Measurements from ENCODE around the gene EMP1.
"Not testable (repeated sequence)": the region's sequence is repeated elsewhere in the genome, so short reads cannot be mapped to it uniquely, and the experiment has no call there.

Gene EMP1

DNA sequence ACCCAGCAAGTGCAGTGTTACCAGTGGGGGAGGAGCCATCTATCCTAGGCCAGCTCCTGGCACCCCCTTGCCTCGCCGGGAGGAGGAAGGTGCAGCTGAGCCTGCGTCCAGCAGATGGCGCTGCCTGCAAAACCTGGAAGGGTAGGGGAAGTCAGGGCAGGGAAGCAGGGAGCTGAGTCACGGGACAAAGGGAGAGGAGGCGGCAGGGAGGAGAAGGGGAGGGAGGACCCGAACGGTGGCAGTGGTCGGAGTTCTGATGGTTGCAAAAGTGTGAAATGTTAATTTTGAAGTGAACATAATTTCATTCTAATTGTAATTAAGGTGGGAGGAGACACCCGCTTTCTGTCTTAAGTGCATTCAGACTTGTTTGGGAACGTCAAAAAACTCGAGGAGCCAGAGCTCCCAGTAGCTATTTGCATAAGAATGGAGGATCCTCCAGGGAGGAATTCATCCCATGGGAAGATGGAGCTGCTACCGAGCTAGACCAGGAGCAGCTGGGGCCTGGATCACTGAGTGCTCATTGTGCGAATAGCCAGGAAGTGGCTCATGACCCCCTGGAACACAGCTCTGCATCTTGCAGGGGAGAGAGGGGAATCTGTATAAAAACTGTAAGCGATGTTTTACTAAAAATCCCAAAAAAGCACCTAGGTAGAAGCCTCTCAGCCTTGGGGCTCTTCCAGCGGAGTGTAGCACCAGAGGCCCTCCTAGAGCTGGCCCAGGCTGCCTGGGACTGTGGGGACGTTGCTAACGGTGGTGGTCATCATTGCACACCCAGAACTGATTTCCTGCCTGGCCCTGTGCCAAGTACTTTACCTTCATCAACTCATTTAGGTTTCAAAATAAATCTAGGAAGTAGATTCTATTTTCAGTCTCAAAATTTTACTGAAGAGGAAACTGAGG is 59.5 kb downstream of the EMP1 start:
- Histone ChIP-seq H3K4me3 (replicated peaks; ENCODE audit: low read depth, low read length) (no peak overlapping the region), H3K36me3 (ENCODE audit: control insufficient read depth, insufficient read depth, low read length) (no peaks in the 10 kb centered on the region), H3K27me3 (replicated peaks; ENCODE audit: control insufficient read depth, insufficient read depth, low read length) (no peaks in the 10 kb centered on the region; the same call in 1 of the 2 replicates)
- TF ChIP-seq, protein P1, sequence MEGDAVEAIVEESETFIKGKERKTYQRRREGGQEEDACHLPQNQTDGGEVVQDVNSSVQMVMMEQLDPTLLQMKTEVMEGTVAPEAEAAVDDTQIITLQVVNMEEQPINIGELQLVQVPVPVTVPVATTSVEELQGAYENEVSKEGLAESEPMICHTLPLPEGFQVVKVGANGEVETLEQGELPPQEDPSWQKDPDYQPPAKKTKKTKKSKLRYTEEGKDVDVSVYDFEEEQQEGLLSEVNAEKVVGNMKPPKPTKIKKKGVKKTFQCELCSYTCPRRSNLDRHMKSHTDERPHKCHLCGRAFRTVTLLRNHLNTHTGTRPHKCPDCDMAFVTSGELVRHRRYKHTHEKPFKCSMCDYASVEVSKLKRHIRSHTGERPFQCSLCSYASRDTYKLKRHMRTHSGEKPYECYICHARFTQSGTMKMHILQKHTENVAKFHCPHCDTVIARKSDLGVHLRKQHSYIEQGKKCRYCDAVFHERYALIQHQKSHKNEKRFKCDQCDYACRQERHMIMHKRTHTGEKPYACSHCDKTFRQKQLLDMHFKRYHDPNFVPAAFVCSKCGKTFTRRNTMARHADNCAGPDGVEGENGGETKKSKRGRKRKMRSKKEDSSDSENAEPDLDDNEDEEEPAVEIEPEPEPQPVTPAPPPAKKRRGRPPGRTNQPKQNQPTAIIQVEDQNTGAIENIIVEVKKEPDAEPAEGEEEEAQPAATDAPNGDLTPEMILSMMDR (IDR thresholded peaks at IDR 0.05; ENCODE audit: insufficient read depth, low read length, poor library complexity, severe bottlenecking) = peak; percentile 96
- DNase-seq (ENCODE audit: extremely low read depth, insufficient read length) = peak; percentile 56

DNA sequence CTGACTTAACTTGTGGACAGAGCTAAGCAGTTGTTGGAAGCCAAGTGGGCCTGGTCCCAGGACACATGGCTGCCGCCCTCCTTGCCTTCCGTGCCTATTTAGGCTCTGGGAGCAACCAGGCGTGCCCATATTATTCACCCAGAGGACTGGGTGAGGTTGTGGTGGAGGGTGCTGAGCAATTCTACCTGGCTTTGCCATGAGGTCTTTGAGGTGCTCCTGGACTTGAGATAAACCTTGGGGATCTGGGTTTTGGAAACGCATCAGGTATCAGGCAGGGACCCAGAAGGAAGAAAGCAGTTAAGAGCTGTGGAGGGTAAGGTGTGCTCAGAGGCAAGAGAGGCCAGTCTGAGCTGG is 60.1 kb downstream of the EMP1 start:
- H3K36me3 ChIP-seq (ENCODE audit: control insufficient read depth, insufficient read depth, low read length) = no peaks in the 10 kb centered on the region
- TF ChIP-seq, protein P1 (IDR thresholded peaks at IDR 0.05; ENCODE audit: insufficient read depth, low read length, poor library complexity, severe bottlenecking) = no peak
- no peaks in the 10 kb centered on the region; the same call in 1 of the 2 replicates for H3K27me3 ChIP-seq (replicated peaks; ENCODE audit: control insufficient read depth, insufficient read depth, low read length)
- no peak for DNase-seq (ENCODE audit: extremely low read depth, insufficient read length)
- no peak overlapping the region for H3K4me3 ChIP-seq (replicated peaks; ENCODE audit: low read depth, low read length)

DNA sequence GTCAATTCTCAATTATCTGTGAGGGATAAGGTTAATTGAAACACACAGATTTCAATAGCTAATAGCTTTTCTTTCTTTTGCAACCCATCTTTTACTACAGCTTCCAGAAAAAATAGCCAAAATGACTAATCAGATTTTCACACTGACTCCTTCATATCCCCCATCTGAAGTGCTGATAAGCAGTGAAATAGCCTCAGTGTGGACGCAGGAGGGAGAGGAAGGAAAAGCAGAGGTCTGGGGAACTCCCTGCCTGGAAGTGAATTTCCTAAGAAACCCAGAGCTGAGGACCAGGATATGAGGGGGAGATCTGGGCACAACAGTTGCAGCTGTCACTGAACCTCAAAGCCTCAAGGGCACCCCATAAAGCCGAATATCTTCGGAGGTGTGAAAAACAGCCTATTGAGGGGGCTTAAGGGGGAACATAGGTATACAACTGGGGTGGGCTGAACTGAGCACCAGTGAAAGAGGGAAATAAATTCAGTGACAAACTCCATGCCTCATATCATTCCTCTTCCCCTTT is 60.9 kb downstream of the EMP1 start:
- Histone ChIP-seq H3K27me3 (replicated peaks; ENCODE audit: control insufficient read depth, insufficient read depth, low read length) (no peaks in the 10 kb centered on the region; the same call in 1 of the 2 replicates), H3K4me3 (replicated peaks; ENCODE audit: low read depth, low read length) (no peak overlapping the region), H3K36me3 (ENCODE audit: control insufficient read depth, insufficient read depth, low read length) (no peaks in the 10 kb centered on the region)
- no peak for DNase-seq (ENCODE audit: extremely low read depth, insufficient read length)
- TF ChIP-seq, protein P1 (IDR thresholded peaks at IDR 0.05; ENCODE audit: insufficient read depth, low read length, poor library complexity, severe bottlenecking) = no peak

DNA sequence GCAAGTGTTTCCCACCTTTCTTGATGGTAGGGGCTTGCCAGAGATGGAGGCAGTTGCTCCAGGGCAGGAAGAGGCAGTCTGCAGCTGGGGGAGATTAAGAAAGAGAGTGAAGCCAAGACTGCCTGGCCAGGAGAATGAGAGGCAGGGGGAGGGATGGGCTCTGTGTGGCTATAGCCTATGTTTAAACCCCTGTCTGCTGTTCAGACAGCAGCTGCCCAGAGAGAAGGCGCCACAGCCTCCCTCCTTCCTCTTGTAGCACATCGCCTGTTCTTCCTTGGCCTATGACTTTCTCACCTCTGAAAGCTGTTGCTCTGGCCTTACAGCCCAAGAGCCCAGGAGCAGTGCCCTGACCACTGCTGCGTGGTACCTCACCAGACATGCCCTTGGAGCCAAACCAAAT is 61.7 kb downstream of the EMP1 start:
- DNase-seq (ENCODE audit: extremely low read depth, insufficient read length) = no peak
- Histone ChIP-seq H3K27me3 (replicated peaks; ENCODE audit: control insufficient read depth, insufficient read depth, low read length) (no peaks in the 10 kb centered on the region; the same call in 1 of the 2 replicates), H3K36me3 (ENCODE audit: control insufficient read depth, insufficient read depth, low read length) (no peaks in the 10 kb centered on the region), H3K4me3 (replicated peaks; ENCODE audit: low read depth, low read length) (no peak overlapping the region)
- TF ChIP-seq, protein P1 (IDR thresholded peaks at IDR 0.05; ENCODE audit: insufficient read depth, low read length, poor library complexity, severe bottlenecking) = no peak

DNA sequence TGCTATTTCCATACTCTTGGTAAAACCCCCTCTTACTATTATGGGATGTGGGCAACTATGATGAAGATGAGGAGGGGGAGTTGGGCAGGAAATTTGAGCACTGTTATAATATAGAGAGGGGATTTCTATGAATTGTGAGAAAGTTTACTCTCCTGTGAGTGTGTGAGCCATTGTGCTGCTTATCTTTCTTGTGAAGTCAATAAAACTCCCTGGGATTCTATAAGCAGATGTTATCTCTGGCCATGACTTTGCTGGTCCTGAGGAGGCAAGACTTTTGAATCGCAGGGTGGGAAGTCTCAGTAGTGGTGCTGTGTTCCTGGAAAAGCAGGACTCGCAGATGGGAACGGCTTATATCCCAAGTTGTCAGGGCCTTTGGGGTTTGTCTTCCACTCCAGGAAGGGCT is 62.2 kb downstream of the EMP1 start:
- no peak overlapping the region for H3K4me3 ChIP-seq (replicated peaks; ENCODE audit: low read depth, low read length)
- TF ChIP-seq, protein P1 (IDR thresholded peaks at IDR 0.05; ENCODE audit: insufficient read depth, low read length, poor library complexity, severe bottlenecking) = no peak
- DNase-seq (ENCODE audit: extremely low read depth, insufficient read length) = no peak
- no peaks in the 10 kb centered on the region for H3K36me3 ChIP-seq (ENCODE audit: control insufficient read depth, insufficient read depth, low read length)
- no peaks in the 10 kb centered on the region; the same call in 1 of the 2 replicates for H3K27me3 ChIP-seq (replicated peaks; ENCODE audit: control insufficient read depth, insufficient read depth, low read length)

DNA sequence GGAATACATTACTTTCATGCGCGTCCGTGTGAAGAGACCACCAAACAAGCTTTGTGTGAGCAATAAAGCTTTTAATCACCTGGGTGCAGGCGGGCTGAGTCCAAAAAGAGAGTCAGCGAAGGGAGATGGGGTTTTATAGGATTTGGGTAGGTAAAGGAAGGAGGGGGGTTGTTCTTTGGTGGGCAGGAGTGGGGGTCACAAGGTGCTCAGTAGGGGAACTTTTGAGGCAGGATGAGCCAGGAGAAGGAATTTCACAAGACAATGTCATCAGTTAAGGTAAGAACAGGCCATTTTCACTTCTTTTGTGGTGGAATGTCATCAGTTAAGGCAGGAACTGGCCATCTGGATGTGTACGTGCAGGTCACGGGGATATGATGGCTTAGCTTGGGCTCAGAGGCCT is 63.1 kb downstream of the EMP1 start:
- not testable (repeated sequence) for H3K4me3 ChIP-seq (replicated peaks; ENCODE audit: low read depth, low read length); H3K36me3 ChIP-seq (ENCODE audit: control insufficient read depth, insufficient read depth, low read length); H3K27me3 ChIP-seq (replicated peaks; ENCODE audit: control insufficient read depth, insufficient read depth, low read length); DNase-seq (ENCODE audit: extremely low read depth, insufficient read length)

DNA sequence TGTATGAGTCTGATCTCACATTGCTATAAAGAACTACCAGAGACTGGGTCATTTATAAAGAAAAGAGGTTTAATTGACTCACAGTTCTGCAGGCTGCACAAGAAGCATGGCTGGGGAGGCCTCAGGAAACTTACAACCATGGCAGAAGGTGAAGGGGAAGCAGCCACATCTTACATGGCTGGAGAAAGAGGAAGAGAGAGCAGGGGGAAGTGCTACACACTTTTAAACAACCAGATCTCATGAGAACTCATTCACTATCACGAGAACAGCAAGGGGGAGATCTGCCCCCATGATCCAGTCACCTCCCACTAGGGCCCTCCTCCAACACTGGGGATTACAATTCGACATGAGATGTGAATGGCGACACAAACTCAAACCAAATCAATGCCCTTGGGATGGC is 71.3 kb downstream of the EMP1 start:
- H3K36me3 ChIP-seq (ENCODE audit: control insufficient read depth, insufficient read depth, low read length); H3K27me3 ChIP-seq (replicated peaks; ENCODE audit: control insufficient read depth, insufficient read depth, low read length); DNase-seq (ENCODE audit: extremely low read depth, insufficient read length); H3K4me3 ChIP-seq (replicated peaks; ENCODE audit: low read depth, low read length): not testable (repeated sequence)
